ENCODE measurements around the gene SEC16A.

SEC16A gene

DNA sequence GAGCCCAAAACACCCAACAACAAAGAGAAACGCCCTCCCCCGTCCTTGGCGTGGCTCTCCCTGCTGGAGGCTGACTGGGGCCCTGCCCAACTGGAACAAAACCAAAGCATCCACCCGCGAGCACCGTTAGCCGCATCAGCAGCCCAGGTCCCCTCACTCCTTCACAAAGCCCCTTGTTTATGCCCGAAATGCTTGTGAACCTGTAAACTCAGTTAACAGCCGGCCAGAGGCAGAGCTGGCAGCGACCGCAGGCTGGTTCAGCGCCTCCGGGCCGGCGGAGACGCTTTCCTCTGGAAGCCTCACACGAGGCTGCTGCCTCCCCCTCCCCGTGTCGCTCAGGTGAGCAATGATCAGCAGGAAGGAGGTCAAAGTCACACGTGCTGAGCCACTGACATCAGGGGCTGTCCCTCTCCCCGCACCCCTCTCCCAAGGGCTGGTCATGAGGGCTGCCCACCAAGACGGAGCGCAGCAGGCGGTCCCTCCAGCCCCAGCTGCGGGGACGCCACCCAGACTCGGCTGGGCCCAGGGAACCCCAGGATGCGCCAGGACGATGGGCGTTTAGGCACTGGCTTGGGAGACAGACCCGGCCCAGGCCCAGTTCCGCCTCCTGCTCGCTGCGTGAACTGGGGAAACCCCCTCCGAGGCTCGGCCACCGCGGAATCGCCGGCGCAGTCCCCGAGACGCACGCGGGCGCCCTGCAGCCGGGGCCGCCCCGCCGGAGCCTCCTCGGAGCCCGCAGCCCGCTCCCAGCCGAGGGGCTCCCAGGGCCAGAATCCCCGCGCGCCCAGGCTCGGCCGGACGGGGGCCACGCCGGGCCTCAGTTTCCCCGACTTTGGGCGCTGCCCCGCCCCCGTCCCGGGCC lies 83.4 kb downstream of the SEC16A start:
- TF ChIP-seq, protein P1, sequence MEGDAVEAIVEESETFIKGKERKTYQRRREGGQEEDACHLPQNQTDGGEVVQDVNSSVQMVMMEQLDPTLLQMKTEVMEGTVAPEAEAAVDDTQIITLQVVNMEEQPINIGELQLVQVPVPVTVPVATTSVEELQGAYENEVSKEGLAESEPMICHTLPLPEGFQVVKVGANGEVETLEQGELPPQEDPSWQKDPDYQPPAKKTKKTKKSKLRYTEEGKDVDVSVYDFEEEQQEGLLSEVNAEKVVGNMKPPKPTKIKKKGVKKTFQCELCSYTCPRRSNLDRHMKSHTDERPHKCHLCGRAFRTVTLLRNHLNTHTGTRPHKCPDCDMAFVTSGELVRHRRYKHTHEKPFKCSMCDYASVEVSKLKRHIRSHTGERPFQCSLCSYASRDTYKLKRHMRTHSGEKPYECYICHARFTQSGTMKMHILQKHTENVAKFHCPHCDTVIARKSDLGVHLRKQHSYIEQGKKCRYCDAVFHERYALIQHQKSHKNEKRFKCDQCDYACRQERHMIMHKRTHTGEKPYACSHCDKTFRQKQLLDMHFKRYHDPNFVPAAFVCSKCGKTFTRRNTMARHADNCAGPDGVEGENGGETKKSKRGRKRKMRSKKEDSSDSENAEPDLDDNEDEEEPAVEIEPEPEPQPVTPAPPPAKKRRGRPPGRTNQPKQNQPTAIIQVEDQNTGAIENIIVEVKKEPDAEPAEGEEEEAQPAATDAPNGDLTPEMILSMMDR (IDR thresholded peaks at IDR 0.05; ENCODE audit: low read depth, low read length, missing control alignments), result no peak
- peak overlapping the region; percentile 95 for H3K4me3 ChIP-seq (replicated peaks; ENCODE audit: low read depth, low read length)
- no peak for DNase-seq (ENCODE audit: extremely low read depth, low read depth)

DNA sequence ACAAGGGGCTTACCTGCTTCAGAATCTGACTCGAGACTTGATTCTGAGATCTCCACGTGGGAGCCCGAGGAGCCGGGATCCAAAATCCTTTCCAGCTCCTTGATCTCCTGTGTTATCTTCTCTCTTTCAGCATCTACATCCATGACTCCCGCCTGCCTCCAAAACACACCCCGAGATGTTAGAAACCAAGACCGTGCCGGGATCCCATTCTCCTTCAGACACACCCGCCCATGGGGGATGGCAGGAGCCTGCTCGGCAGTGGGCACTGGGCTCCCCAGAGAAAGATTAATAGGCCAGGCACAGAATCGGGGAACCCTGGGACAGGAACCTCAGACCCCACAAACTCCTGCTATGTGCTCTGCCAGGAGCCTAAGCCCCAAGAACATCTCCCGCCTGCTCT lies 84.6 kb downstream of the SEC16A start:
- peak overlapping the region; percentile 95 for H3K4me3 ChIP-seq (replicated peaks; ENCODE audit: low read depth, low read length)
- TF ChIP-seq, protein P1 (IDR thresholded peaks at IDR 0.05; ENCODE audit: low read depth, low read length, missing control alignments), result no peak

DNA sequence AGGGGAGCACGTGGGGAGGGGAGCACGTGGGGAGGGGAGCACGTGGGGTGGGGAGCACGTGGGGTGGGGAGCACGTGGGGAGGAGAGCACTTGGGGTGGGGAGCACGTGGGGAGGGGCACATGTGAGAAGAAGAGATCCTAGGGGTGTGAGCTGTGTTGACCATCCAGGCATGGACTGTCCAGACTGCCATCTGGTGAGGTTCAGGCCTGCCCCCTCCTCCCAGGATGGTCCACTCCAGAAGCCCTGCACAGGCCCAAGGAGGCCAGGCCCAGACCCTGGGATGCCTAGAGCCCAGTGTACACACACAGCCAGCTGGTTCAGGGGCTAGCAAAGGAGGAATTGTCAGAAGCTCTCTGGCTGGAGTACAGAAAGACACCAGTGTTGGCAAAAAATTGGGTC lies 85.2 kb downstream of the SEC16A start:
- DNase-seq (ENCODE audit: extremely low read depth, low read depth), result no peak
- no peak overlapping the region; the same call in 1 of the 2 replicates for H3K4me3 ChIP-seq (replicated peaks; ENCODE audit: low read depth, low read length)
- TF ChIP-seq, protein P1 (IDR thresholded peaks at IDR 0.05; ENCODE audit: low read depth, low read length, missing control alignments), result no peak

More for the DNA sequence above, 84.6 kb downstream of the SEC16A start:
- no peak for DNase-seq (ENCODE audit: extremely low read depth, low read depth)

DNA sequence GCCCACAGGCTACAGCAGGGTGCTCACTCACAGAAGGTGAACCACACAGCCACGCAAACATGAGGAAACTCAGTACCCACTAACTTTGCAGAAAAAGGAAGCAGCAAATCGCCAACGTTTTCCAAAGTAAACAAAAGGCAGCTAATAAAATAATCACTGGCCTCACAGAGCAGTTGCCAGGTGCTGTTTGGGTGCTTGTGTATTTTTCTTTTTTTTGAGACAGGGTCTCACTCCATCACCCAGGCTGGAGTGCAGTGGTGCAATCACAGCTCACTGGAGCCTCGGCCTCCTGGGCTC lies 86.7 kb downstream of the SEC16A start:
- DNase-seq (ENCODE audit: extremely low read depth, low read depth), result no peak
- TF ChIP-seq, protein P1 (IDR thresholded peaks at IDR 0.05; ENCODE audit: low read depth, low read length, missing control alignments), result no peak

DNA sequence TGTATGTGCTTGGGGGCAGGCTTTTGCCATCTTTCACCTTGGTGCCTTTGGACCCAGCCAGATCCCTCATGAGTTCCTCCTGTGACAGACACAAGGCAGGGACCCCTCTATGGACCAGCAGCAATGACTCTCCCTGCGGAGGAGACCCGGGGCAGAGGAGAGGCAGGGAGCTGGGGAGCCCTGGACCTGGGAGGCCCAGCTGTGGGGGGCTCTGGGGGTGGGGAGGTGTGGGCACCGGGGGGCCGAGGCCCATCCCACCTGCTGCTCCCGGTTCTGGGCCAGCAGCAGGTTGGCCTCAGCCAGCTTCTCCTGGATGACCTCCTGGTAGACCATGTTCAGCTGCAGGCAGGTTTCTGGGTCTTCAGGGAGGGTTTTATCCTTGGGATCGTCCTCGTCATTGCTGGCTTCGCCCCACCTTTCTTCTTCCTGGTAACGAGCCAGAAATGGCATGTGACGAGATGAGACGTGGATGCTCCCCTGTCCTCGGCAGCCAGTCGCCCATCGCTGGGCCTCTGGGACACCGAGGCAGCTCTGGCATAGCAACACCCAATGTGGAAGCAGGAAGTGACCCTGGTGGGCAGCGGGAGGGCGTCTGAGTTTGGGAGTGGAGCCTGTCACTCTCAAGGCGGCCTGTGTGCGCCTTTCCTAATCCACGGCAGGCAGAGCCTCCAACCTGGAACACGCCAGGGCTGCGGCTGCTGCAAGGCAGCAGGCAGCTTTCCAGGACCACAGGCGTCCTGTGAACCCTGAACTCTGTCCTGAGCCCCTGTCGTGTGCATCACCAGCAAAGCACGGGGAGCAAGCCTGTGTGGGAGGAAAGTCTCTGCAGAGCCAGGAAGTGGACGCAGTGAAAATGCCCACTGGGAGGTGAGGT lies 87.3 kb downstream of the SEC16A start:
- H3K4me3 ChIP-seq (replicated peaks; ENCODE audit: low read depth, low read length), result no peak overlapping the region
- DNase-seq (ENCODE audit: extremely low read depth, low read depth), result no peak
- TF ChIP-seq, protein P1 (IDR thresholded peaks at IDR 0.05; ENCODE audit: low read depth, low read length, missing control alignments), result no peak

More for the DNA sequence above, 86.7 kb downstream of the SEC16A start:
- no peak overlapping the region for H3K4me3 ChIP-seq (replicated peaks; ENCODE audit: low read depth, low read length)

DNA sequence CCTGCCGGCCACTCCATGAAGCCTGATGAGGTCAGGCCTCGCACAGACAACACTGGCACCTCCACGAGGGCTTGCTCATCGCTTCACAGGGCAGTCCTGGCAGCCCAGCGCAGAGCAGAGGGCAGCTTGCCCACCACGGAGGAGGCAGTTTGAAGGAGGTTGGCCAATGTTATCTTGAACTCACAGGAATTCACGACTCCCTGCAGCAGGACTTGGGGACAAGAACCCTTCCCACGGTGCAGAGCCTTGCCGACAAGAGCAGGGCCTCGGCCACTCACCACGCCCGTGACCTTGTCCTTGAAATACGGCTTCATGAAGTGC lies 87.9 kb downstream of the SEC16A start:
- no peak for DNase-seq (ENCODE audit: extremely low read depth, low read depth)
- H3K4me3 ChIP-seq (replicated peaks; ENCODE audit: low read depth, low read length), result no peak overlapping the region
- TF ChIP-seq, protein P1 (IDR thresholded peaks at IDR 0.05; ENCODE audit: low read depth, low read length, missing control alignments), result no peak

All from HFF-Myc (cell line).